Fibroblast of the aortic adventitia (primary cell): ENCODE results near the gene DCAF8L2. TPM values are rescaled to one million over a fixed set of nuclear protein-coding genes. Genes with fewer than 3 reads are reported as not detected.
"Not testable (repeated sequence)": the region's sequence is repeated elsewhere in the genome, so short reads cannot be mapped to it uniquely, and the experiment has no call there.

Experiments
- DNase-seq: peaks from one replicate; pipeline ENCODE4 v3.0.0-alpha.2; 2010; ENCODE audit warnings: low read depth
- H3K4me3 ChIP-seq: 2 replicates; pipeline ENCODE4 v1.5.1; 2011; ENCODE audit warnings: low read depth, mild to moderate bottlenecking, control low read depth, low read length, moderate library complexity
- total RNA-seq: library from RNA; depleted of rRNA; stranded (reverse); fragments of >200 nt; gene quantifications from 2 replicates; pipeline ENCODE4 v1.2.3, GENCODE V29; 2012; ENCODE audit warnings: low replicate concordance
- TF ChIP-seq, protein P1 (sequence below): IDR thresholded peaks from 2 replicates; pipeline ENCODE4 v1.5.1; 2011; ENCODE audit warnings: mild to moderate bottlenecking, low read length, control low read depth, inconsistent platforms; ENCODE audit not compliant: insufficient read depth

DCAF8L2 gene
- total RNA-seq, 1 donor: not detected

DNA sequence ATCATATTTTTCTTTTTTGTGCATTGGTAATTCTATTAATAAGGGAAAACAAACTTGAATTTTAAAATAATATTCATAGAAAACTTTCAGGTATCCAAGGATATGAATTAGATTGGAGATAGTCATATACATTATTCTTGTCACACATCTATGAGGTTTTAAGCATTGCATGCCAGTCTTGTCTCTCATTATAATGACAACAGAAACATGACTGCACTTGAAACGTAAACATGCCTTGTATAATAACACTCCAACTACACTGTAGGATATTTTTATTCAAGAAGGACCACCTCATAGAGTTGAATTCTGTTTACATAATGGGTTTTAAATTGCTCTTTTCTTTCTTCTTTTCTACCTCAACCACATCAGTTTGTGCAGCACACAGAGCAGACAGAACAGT lies 104.5 kb downstream of the DCAF8L2 start:
- no peak overlapping the region for H3K4me3 ChIP-seq
- no peak for DNase-seq
- TF ChIP-seq, protein P1, sequence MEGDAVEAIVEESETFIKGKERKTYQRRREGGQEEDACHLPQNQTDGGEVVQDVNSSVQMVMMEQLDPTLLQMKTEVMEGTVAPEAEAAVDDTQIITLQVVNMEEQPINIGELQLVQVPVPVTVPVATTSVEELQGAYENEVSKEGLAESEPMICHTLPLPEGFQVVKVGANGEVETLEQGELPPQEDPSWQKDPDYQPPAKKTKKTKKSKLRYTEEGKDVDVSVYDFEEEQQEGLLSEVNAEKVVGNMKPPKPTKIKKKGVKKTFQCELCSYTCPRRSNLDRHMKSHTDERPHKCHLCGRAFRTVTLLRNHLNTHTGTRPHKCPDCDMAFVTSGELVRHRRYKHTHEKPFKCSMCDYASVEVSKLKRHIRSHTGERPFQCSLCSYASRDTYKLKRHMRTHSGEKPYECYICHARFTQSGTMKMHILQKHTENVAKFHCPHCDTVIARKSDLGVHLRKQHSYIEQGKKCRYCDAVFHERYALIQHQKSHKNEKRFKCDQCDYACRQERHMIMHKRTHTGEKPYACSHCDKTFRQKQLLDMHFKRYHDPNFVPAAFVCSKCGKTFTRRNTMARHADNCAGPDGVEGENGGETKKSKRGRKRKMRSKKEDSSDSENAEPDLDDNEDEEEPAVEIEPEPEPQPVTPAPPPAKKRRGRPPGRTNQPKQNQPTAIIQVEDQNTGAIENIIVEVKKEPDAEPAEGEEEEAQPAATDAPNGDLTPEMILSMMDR: no peak

DNA sequence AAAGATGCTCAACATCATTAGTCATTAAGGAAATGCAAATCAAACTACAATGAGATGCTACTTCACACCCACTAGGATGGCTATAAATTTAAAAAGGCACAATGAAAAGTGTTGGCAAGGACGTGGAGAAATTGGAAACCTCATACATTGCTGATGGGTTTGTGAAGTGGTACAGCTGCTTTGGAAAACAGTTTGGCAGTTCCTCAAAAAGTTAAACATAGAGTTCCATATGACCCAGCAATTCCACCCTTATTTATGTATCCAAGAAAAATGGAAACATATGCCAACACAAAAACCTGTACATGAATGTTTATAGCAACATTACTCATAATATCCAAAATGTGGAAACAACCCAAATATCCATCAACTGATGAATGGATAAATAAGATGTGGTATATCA lies 116.4 kb downstream of the DCAF8L2 start:
- no peak overlapping the region for H3K4me3 ChIP-seq
- TF ChIP-seq, protein P1: no peak
- DNase-seq: peak; percentile 25

- H3K4me3 ChIP-seq: no peak overlapping the region
- DNase-seq: no peak
- TF ChIP-seq, protein P1: no peak
Observed at GRCh38 chrX:27715610-27716009, 125.5 kb downstream of the DCAF8L2 start.

- H3K4me3 ChIP-seq: no peak overlapping the region
- DNase-seq: peak; percentile 65
- TF ChIP-seq, protein P1: no peak
Observed at GRCh38 chrX:27728291-27728690, 138.1 kb downstream of the DCAF8L2 start.

DNA sequence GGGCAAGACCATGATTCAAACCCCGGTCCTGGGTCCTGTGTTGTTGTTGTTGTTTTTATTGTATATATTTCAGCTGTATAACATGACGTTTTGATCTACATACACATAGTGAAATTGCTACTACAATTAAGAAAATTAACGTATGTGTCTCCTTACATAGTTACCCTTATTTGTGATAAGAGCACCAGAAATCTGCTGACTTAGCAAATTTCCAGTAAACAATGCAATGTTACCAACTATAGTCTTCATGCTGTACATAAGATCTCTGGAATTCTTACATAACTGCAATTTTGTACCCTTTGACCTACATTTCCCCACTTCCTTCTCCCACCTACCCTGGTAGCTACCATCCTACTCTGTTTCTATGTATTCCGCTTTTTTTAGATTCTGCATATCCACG lies 141.8 kb downstream of the DCAF8L2 start:
- H3K4me3 ChIP-seq: no peak overlapping the region
- no peak for DNase-seq
- TF ChIP-seq, protein P1: no peak

DNA sequence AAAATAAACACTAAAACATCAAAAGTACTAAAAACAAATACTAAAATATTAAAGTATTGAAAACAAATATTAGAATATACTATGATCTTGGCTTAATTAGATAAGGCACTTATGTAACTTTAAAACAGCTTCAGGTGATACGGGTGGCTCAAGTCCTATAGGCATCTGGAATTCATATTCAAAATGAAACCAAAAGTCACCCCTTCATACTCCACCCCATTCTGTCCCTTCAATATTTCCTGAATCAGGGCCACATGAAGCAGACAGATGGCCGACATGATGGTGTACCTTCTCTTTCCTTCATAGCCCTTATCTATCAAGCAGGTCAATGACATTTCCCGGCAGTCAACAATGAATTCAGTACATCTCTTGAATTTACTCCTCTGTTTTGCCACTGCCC lies 145.8 kb downstream of the DCAF8L2 start:
- TF ChIP-seq, protein P1: no peak
- DNase-seq: no peak
- no peak overlapping the region for H3K4me3 ChIP-seq

DNA sequence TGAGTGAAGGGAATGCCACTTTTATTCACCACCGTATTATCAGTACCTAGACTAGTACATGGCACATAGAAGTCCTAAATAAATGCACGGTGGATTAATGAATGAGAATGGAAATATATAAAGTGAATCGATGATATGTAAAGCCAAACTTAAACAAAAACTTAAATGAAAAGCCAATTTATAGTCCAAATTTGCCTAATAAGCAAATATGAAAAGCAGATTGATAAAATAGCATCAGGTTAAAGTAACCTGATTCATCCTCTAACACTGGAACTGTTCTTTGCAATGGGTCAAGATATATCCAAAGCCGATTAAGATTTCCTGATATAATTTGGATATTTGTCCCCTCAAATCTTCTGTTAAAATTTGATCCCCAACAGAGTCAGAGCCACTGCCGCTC lies 150.8 kb downstream of the DCAF8L2 start:
- DNase-seq: no peak
- no peak overlapping the region for H3K4me3 ChIP-seq
- TF ChIP-seq, protein P1: no peak

DNA sequence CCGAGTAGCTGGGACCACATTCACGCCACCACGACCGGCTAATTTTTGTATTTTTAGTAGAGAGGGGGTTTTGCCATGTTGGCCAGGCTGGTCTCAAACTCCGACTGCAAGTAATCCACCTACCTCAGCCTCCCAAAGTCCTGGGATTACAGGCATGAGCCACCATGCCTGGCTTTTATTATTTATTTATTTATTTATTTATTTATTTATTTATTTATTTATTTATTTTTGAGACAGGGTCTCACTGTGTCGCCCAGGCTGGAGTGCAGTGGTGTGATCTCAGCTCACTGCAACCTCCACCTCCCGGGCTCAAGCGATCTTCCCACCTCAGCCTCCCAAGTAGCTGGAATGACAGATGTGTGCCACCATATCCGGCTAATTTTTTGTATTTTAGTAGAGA lies 153.4 kb downstream of the DCAF8L2 start:
- H3K4me3 ChIP-seq, DNase-seq: not testable (repeated sequence)
